Measurements from ENCODE around the gene LMLN.
"Not testable (repeated sequence)": the region's sequence is repeated elsewhere in the genome, so short reads cannot be mapped to it uniquely, and the experiment has no call there.

The LMLN gene

DNA sequence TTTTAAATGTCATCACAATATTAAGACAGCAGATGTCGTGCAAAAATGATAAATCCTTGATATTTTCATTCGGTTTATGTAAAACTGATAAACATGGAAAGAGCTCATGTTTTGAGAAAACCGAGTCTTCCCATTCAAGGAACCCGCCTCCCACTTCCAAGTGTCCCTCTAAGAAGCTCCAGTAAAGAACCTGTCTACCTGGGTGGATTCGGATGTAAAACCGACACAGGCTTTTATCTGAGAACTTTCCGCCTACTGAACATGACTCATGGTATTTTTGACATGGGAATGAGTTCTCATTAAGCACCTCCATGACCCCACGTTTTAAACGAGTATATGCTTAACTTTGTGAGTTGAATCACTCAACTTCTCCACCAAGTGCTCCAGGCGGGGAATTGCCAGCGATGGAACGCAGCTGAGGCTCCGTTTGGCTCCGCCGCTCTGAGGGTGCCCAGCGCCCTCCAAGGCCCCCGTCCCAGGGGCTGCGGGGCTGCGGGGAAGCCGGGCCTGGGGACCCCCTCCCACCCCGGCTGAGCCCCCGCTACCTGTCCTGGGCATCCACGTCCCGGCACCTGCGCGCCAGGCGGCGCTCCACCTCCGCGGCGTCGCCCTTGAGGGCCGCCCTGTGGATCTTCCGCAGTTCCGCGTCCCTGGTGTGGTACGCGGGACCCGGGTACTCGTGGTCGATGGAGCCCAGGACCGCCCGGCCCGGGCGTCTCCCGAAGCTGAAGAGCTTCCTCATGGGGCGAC, 119.9 kb downstream of the LMLN start:
- DNase-seq (ENCODE audit: low spot score): no peak

DNA sequence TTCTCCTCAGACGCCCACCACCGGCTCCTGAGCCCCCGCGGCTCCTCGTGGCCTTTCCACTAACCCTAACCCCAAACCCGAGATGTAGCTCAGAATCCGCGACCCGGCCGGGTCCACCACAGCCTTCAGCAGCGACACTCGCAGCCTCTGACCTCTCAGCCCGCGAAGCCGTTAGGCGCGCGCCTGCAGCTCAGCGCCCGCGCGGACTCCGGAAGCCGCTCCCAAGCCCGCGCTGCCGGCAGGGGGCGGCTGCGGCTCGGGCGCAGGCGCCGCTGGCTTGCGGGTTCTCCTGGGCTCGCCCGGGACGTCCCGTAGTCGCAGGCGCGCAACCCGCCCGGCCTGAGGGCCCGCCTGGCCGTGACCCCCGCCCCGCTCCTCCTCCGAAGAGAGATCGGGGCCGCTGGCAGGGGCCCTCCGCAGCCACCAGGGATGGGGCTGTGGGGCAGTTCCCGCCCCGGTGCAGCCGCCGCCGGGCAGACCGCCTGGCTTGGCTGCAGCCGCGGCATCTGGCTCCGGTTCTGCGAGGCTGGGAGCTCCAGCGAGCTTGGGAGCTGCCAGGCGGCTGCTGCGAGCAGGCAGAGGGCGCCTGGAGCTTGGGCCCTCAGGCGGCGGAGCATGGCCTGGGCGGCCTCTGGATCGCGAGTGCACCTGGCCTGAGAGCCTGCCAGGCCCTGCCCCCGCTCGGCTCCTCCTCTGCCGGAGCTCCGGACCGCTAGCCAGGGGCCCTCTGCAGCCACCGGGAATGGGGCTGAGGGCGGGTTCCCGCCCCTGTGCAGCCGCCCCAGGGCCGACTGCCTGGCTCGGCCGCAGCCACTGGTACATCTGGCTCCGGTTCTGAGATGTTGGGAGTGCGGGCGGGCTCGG, 120.7 kb downstream of the LMLN start:
- peak; percentile 18 for DNase-seq (ENCODE audit: low spot score)

DNA sequence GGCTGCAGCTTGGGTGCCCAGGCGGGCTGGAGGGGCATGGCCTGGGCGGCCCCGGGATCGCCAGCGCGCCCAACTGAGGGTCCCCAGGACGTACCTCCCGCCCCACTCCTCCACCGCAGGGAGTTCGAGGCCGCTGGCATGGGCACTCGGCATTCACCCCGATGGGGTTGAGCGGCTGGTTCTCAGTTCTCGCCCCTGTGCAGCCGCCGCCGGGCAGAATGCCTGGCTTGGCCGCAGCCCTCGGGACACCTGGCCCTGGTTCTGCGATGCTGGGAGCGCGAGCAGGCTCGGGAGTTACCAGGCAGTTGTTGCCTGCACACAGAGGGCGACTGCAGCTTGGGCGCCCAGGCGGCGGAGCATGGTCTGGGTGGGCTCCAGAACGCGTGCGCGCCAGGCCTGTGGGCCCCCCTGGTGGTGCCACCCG, 121.4 kb downstream of the LMLN start:
- no peak for DNase-seq (ENCODE audit: low spot score)

DNA sequence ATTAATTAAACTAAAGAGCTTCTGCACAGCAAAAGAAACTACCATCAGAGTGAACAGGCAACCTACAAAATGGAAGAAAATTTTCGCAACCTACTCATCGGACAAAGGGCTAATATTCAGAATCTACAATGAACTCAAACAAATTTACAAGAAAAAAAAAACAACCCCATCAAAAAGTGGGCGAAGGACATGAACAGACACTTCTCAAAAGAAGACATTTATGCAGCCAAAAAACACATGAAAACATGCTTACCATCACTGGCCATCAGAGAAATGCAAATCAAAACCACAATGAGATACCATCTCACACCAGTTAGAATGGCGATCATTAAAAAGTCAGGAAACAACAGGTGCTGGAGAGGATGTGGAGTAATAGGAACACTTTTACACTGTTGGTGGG, 122.2 kb downstream of the LMLN start:
- DNase-seq (ENCODE audit: low spot score): not testable (repeated sequence)

DNA sequence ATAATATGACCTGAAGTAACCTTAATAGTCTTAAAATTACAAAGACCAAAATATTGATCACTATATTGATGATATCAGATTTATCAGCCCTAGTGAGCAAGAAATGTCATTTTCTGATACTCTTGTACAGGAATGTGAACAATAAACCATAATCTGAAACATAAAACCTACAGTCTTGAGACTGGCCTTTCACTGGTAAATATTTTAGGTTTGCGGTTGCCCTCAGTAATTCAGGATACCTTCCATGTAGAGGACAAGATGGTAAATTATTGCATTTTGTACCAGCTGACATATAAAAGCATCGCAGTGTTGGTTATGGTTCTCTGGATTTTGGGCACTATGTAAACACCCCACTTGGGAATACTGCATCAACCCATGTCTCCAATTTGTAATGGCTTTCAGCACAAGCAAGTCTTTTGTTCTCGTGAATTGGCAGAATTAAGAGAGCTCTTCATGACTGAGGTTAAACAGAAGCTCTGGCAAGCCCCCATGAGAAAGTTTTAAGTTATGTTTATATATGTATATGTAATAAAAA, 128.5 kb downstream of the LMLN start:
- DNase-seq (ENCODE audit: low spot score): no peak

DNA sequence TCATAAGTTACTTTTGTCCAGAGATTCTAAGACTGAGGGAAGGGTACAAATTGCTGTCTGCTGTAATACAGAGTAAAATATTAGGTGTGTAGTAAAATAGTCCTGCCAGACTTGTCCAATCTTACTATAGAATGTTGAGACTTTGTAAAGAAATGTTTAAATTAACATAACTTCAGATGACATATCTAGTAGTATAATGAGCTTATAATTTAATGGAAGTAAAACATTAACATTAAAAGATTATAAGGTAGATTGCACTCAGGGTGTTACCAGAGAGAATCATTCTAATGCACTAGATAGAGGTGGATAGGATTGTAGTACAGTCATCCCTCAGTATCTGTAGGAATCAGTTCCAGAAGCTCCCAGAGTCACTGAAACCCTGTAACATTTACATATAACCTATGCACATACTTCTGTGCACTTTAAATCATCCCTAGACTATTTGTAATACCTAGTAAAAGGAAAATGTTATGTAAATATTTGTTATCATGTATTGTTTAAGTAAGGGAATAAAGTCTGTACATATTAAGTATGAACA, 130.8 kb downstream of the LMLN start:
- no peak for DNase-seq (ENCODE audit: low spot score)

DNA sequence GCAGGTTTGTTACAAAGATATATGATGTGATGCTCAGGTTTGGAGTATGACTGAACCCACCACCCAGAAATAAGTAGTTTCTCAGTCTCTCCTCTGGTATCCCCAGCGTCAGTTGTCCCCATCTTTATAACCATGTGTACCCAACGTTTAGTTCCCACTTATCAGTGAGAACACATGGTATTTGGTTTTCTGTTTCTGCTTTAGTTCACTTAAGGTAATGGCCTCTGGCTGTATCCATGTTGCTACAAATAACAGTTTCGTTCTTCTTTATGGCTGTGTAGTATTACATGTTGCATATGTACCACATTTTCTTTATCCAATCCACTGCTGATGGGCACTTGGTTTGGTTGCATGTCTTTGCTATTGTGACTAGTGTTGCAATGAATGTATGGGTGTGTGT, 132.3 kb downstream of the LMLN start:
- no peak for DNase-seq (ENCODE audit: low spot score)

DNA sequence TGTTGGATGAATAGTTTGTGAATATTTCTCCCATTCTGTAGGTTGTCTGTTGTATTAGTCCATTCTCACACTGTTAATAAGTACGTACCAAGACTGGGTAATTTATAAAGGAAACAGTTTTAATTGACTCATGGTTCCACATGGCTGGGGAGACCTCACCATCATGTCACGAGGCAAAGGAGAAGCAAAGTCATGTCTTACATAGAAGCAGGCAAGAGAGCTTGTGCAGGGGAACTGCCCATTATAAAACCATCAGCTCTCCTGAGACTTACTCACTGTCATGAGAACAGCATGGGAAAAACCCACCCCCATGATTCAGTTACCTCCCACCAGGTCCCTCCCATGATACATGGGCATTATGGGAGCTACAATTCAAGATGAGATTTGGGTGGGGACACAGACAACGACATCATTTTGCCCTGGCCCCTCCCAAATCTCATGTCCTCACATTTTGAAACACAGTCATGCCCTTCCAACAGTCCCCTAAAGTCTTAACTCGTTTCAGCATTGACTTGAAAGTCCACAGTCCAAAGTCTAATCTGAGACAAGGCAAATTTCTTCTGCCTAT, 133.2 kb downstream of the LMLN start:
- DNase-seq (ENCODE audit: low spot score): no peak
